Measurements from ENCODE around the gene RAPGEF3. TPM values are rescaled to one million over a fixed set of nuclear protein-coding genes. Genes with fewer than 3 reads are reported as not detected.

Gene RAPGEF3
- polyA plus RNA-seq, 1 donor = 14.0 TPM

- peak; percentile 35 for DNase-seq
Measured at GRCh38 chr12:47741340-47741703, 17.4 kb downstream of the RAPGEF3 start.

GRCh38 chr12:47740606-47741339, 17.9 kb downstream of the RAPGEF3 start:
- no peak for DNase-seq

GRCh38 chr12:47739979-47740378, 18.7 kb downstream of the RAPGEF3 start:
- no peak for DNase-seq

- DNase-seq = no peak
Measured at GRCh38 chr12:47739297-47739696, 19.4 kb downstream of the RAPGEF3 start.

GRCh38 chr12:47737936-47738594, 20.6 kb downstream of the RAPGEF3 start:
- DNase-seq = no peak

- DNase-seq = peak; percentile 56
Measured at GRCh38 chr12:47736877-47737676, 21.6 kb downstream of the RAPGEF3 start.

GRCh38 chr12:47736216-47736615, 22.5 kb downstream of the RAPGEF3 start:
- DNase-seq = no peak

GRCh38 chr12:47735649-47736048, 23.0 kb downstream of the RAPGEF3 start:
- DNase-seq = no peak

GRCh38 chr12:47734725-47735480, 23.8 kb downstream of the RAPGEF3 start:
- DNase-seq = no peak

- DNase-seq = no peak
Measured at GRCh38 chr12:47733142-47733541, 25.5 kb downstream of the RAPGEF3 start.

- DNase-seq = no peak
Measured at GRCh38 chr12:47732504-47732903, 26.2 kb downstream of the RAPGEF3 start.

- DNase-seq = no peak
Measured at GRCh38 chr12:47731723-47732122, 27.0 kb downstream of the RAPGEF3 start.

- no peak for DNase-seq
Measured at GRCh38 chr12:47730341-47730744, 28.3 kb downstream of the RAPGEF3 start.

GRCh38 chr12:47729233-47729632, 29.4 kb downstream of the RAPGEF3 start:
- DNase-seq = no peak

- DNase-seq = no peak
Measured at GRCh38 chr12:47725893-47726292, 32.8 kb downstream of the RAPGEF3 start.

- no peak for DNase-seq
Measured at GRCh38 chr12:47725091-47725772, 33.4 kb downstream of the RAPGEF3 start, which contains the start of gene ENDOU. ENDOU (minus strand) TSS chr12:47725490; CDS start chr12:47725413, 77 bp downstream.

GRCh38 chr12:47722941-47723631, 35.6 kb downstream of the RAPGEF3 start:
- no peak for DNase-seq

GRCh38 chr12:47722136-47722834, 36.4 kb downstream of the RAPGEF3 start:
- no peak for DNase-seq

- DNase-seq = no peak
Measured at GRCh38 chr12:47721431-47721973, 37.2 kb downstream of the RAPGEF3 start.

GRCh38 chr12:47718531-47718930, 40.1 kb downstream of the RAPGEF3 start:
- no peak for DNase-seq

All from hindlimb muscle (tissue), 1 donor.